DMS 273 (cell line): ENCODE results near the gene ATP10A.

Source experiments
- DNase-seq: peaks from one replicate; lab custom pipeline; 2025; ENCODE audit not compliant: unreplicated experiment; lab: John Stamatoyannopoulos, UW

ATP10A gene

DNA sequence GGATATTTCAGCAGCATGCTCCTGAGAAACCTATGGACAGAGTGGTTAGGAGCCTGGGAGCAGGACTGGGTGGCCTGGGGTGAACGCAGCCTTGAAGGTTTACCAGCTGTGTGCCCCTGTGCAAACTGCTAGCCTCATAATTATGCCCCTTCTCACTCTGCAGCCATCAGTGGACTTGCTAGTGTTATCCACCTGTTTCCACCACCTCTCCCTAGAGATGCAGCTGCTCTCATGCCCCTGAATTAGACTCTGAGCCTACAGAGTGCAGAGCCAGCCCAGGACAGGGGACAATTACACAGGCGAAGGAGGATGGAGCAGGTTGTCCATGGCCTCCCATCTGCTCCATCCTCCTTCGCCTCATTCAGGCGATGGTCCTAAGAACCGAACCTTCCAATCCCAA, 175.9 kb downstream of the ATP10A start:
- DNase-seq = no peak

GRCh38 chr15:25686780-25687179, 176.3 kb downstream of the ATP10A start:
- no peak for DNase-seq

DNA sequence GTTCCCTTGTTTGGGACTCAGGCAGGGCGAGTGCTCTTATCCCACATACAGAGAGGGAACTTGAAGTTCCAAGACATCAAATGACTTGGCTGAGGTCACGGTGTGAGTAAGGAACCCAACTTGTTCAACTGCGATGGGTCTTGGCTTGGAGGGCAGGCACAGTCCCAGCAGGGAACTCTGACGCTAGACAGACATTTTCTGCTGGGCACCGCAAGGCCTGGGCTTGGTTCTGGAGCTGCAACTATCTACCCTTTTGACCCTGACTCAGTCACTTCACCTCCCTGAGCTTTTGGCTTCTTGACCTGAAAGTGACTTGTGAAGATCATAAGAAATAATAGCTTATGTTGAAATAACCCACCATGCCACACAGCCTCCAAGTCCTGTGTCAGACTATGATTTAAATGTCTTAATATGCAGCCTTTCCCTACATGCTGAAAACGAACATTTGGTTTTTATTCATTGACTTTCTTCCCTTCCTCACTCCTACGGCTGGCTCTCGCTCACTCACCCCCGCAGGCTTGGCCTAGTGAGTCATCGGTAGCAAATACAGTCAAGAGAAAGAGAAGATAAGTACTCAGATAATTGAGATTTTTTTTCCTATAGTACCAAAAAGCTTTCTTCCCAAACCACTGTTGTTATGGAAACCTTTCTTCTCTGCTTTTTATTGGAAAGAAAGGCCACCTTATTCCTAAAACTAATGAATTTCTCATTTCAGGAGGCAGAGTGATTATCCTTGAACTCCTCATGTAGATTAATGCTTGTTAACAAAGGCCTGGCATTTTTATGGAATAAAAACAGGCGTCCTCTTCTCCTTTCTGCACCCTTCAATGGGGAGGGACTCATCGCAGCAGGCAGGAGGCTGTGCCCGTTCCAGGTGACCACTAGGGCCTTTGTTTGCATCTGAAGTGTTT, 178.4 kb downstream of the ATP10A start:
- DNase-seq = no peak

DNA sequence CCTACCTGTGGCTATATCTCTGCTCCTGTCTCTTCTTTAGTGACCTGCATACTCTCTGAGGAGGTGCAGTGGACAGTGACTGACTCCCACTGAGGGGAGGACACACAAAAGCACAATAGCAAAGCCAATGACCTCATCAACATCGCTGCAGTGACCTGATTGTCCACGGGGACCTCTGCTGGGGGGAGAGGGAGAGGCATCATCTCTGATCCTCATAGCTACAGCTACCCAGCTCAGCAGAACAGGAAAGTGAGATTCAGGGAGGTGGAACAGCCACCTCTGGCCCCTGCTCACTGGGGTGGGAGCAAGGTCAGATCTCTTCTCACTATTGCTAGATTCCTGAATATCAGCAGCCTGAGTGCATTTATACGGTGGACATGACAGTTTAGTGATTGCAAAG, 179.2 kb downstream of the ATP10A start:
- no peak for DNase-seq

GRCh38 chr15:25683415-25683814, 179.7 kb downstream of the ATP10A start:
- DNase-seq = no peak

- no peak for DNase-seq
These were observed 180.8 kb downstream of the ATP10A start for GRCh38 chr15:25682340-25682739.

GRCh38 chr15:25680686-25681025, 182.5 kb downstream of the ATP10A start:
- DNase-seq = no peak

DNA sequence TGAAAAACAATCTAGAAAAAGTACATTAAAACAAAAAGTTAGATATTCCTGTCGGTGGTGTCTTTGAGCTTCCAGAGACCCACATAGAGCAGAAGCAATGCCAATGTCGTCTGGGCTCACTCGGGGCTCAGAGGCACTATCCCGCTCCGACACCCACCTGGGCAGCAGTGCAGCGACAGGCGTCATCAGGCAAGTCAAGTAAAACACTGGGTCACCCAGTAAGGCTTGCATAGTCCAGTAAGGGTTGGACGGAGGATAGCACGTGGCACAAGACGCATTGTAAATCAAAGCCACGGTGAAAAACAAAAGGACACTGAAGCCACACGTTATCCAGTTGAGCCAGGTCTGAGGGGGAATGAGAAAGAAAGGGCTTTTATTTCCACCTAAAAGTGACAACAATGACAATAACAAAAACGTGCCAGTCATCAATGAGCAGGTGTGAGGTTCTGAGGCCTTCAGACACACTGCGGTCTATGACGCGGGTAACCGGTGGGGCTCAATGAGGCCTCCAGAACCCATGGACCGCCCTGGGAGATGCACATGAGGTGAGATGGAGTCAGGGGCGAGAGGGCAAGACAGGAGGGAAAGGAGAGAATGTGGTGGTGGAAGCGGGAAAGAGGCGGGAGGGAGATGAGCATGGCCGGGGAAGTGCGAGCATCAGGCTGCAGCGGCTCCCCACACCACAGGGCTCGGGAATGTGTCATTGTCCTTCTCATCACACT, 183.0 kb downstream of the ATP10A start:
- no peak for DNase-seq

- DNase-seq = no peak
These were observed 183.6 kb downstream of the ATP10A start for GRCh38 chr15:25679492-25679891.

DNA sequence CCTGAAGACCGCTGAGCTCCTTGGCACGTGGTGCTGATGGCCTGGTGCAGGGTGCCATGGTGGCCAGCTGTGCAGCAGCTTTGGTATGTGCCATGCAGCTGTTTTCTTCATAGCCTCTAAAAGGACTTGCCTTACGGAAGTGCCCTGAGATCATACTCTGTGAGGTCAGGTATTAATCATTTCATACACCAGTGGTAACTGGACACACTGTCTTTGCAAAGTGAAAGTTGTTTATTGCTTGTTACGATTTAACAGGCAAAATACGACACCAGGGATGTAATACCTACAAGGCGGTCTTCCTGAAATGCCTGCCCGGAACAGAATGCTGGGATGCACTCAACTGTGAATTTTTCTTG, 184.6 kb downstream of the ATP10A start:
- no peak for DNase-seq

- DNase-seq = no peak
These were observed 185.2 kb downstream of the ATP10A start for GRCh38 chr15:25677719-25678499.

GRCh38 chr15:25676070-25676469, 187.1 kb downstream of the ATP10A start:
- DNase-seq = no peak

DNA sequence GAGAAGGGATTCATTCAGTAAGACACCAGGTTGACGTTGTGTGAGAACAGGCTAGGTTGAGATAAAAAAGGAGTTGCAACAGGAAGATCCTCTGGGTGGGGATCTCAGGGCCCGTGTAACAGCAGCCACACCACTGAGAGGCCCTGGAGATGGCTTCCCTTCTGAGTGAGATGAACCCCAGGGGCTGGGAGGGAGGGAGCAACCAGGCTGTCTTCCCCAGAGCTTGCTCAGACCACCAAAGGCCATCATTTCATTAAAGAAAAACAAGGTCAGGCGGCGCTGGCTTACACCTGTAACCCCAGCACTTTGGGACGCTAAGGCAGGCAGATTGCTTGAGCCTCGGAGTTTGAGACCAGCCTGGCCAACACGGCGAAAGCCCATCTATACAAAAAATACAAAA, 187.7 kb downstream of the ATP10A start:
- no peak for DNase-seq

GRCh38 chr15:25674913-25675312, 188.2 kb downstream of the ATP10A start:
- DNase-seq = no peak

DNA sequence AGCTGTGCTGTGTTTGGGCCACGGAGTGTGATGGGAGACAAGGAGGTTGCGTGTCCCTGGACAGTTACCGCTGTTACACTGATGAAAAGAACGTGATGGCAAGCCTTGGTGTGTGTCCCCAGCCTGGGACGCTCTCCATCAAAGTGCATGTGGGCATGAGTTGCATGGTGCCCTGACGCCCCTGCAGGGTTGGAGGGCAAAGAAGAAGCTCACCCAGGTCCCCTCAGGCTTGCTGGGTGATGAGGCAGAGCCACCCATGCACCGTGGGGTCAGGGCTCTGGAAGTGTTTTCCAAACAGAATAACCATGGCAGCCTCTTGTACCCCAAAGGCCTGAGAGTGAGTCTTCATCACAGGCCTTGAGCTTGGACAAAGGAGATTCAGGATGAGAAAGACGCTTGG, 189.2 kb downstream of the ATP10A start:
- DNase-seq = no peak

DNA sequence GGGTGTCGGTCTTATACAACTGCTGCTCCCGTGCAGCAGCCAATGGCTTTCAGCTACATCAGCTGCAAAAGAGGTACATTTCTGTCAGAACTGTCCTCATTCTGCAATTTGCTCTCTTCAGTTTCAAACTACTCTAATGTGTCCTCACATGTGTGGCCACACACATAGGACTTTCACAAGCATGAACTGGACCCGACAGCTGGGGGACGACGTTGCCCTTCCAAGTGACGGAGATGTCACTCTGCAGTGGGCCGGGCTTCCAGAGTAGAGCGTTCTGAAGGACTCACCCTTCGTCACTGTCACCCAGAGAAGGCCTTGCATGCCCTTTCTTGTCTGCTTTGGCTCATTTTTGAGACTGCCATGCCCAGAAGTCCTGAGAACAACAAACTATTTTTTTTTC, 189.8 kb downstream of the ATP10A start:
- DNase-seq = no peak

DNA sequence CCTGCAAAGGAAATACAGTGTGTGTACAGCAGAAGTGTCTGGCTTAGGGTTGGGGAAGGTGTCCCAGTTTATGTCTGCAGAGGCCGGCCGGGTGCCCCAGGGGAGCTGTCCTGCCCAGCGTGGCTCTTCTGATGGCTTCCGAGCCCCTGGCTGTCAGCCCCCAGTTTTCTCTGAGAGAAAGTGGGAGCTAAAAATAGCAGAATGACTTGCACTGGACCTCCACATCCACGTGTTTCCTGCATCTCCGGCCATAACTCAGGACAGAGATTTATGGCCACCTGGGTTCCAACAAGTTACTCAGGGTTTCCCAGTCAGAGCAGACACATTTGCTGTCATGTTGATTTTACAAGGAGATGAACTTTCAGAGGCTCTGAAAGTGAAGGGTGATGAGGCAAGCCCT, 192.0 kb downstream of the ATP10A start:
- no peak for DNase-seq

GRCh38 chr15:25670621-25671020, 192.5 kb downstream of the ATP10A start:
- no peak for DNase-seq

GRCh38 chr15:25670025-25670554, 193.0 kb downstream of the ATP10A start:
- DNase-seq = peak; percentile 56

GRCh38 chr15:25668901-25669300, 194.2 kb downstream of the ATP10A start:
- DNase-seq = no peak

DNA sequence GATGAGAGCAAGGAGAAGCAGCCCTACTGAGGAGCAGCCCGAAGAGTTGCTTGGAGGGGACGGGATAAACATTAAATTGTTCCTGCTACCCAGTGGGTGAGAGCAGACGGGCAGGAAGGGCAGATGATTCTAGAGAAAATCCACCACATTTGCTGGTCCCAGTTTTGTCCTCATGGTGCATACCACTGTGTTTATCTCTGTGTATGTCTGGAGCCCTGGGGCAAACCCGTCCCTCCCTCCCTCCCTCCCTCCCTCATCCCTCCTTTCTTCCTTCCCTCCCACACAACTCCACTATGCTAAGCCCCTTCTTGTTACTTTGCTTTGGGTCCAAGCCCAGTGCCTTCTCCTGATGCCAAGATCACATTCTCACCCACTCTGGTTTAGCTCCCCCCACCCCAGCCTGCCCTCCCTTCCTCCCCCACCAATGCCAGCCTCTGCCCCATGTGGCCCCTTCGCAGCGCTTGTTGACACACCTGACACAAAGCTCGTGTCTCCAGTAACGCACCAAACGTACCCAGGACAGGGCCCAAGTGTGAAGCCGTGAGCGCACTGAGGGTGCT, 194.8 kb downstream of the ATP10A start:
- DNase-seq = no peak
